Lower lobe of right lung (tissue), 2 donors: ENCODE results near the gene RECK. TPM values are rescaled to one million over a fixed set of nuclear protein-coding genes. Genes with fewer than 3 reads are reported as not detected.

Experiments
- ATAC-seq, 2 donors: fragments of 200-7000 bp; cut with Tn5 transposase; one replicate each; pipeline ENCODE4 v1.9.1; 2020 to 2022; ENCODE audit warnings: mild to moderate bottlenecking in 2 of 2, moderate library complexity in 2 of 2
- DNase-seq: peaks from one replicate; pipeline ENCODE4 v3.0.0-alpha.2; 2020
- H3K27ac ChIP-seq: fragments of 200-600 bp; one replicate; pipeline ENCODE4 v1.8.0; 2022
- H3K27me3 ChIP-seq: fragments of 200-600 bp; one replicate; pipeline ENCODE4 v1.8.0; 2022; ENCODE audit warnings: low read depth
- H3K36me3 ChIP-seq: fragments of 200-600 bp; one replicate; pipeline ENCODE4 v1.8.0; 2022; ENCODE audit warnings: mild to moderate bottlenecking
- H3K4me1 ChIP-seq: fragments of 200-600 bp; one replicate; pipeline ENCODE4 v1.8.0; 2022
- H3K4me3 ChIP-seq: fragments of 200-600 bp; one replicate; pipeline ENCODE4 v1.8.0; 2022; ENCODE audit warnings: mild to moderate bottlenecking
- H3K9me3 ChIP-seq: fragments of 200-600 bp; one replicate; pipeline ENCODE4 v1.8.0; 2022
- intact Hi-C: fragments of 100-400 bp; cut with DNase I; formaldehyde crosslinking; loops from one replicate; pipeline ENCODE4 v1.11.0; 2022
- total RNA-seq: library from RNA; stranded (reverse); fragmentation: NEBNext Ultra II Directional; extraction: Animal tissue kit (Norgen Biotek cat#: 25700); gene quantifications from one replicate; pipeline ENCODE4 v1.2.1, GENCODE V29; 2021
- TF ChIP-seq, protein P1 (sequence below): fragments of 200-600 bp; IDR thresholded peaks from one replicate; pipeline ENCODE4 v1.8.0; 2022; ENCODE audit warnings: antibody characterized with exemption, mild to moderate bottlenecking
- donor health status: DM: no; HTN: yes; CAD: no; lungs with severe emphysema.

Gene RECK
- total RNA-seq, 1 donor from 2014 or later: 15.2 TPM

DNA sequence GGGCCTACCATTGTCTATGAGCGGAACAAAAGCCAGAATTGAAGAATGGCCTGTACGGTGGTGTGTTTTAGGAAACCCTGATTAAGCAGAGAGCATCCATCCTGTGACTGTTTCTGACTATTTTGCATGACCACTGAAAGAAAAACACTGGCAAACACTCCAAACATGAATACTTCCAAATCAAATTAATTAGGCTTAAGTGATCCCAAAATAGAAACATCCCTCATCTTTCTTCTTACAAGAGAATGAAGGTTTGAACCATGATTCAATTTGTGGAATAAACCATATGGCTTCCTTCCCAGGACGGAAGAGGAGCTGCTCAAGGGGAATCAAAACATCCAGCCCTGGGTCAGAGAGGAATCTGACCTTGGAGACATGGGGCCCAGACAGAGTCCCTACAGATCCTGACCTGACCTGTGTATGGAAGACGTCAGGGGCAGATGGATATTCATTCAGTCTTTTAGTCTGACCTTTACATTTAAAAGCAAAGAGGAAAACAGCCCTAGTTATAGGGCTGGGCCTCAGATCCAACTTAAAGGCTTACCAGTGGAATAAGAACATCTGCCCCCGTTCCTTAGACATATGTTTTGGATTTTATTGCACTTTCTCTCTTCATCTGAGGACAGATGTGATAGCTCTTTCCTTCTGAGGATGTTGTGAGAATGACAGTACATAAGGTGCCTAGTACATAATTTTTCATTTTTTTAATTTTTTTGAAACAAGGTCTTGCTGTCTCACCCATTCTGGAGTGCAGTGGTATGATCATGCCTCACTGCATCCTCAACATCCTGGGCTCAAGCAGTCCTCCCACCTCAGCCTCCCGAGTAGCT, 17.6 kb upstream of the RECK start:
- Histone ChIP-seq H3K36me3 (no peaks in the 10 kb centered on the region), H3K27me3 (no peaks in the 10 kb centered on the region), H3K4me1 (peaks cover 4% of the 10 kb centered on the region), H3K9me3 (no peaks in the 10 kb centered on the region), H3K27ac (no peak overlapping the region), H3K4me3 (no peak overlapping the region)
- intact Hi-C loops: no loop called here
- DNase-seq: no peak
- peak in 1 of 2 donors; percentile 42 for ATAC-seq
- TF ChIP-seq, protein P1, sequence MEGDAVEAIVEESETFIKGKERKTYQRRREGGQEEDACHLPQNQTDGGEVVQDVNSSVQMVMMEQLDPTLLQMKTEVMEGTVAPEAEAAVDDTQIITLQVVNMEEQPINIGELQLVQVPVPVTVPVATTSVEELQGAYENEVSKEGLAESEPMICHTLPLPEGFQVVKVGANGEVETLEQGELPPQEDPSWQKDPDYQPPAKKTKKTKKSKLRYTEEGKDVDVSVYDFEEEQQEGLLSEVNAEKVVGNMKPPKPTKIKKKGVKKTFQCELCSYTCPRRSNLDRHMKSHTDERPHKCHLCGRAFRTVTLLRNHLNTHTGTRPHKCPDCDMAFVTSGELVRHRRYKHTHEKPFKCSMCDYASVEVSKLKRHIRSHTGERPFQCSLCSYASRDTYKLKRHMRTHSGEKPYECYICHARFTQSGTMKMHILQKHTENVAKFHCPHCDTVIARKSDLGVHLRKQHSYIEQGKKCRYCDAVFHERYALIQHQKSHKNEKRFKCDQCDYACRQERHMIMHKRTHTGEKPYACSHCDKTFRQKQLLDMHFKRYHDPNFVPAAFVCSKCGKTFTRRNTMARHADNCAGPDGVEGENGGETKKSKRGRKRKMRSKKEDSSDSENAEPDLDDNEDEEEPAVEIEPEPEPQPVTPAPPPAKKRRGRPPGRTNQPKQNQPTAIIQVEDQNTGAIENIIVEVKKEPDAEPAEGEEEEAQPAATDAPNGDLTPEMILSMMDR: no peak

GRCh38 chr9:36021968-36022367, 14.7 kb upstream of the RECK start:
- Histone ChIP-seq H3K27me3 (no peaks in the 10 kb centered on the region), H3K27ac (no peak overlapping the region), H3K36me3 (no peaks in the 10 kb centered on the region), H3K4me3 (no peak overlapping the region), H3K4me1 (peaks cover 4% of the 10 kb centered on the region), H3K9me3 (no peaks in the 10 kb centered on the region)
- no peak for ATAC-seq
- TF ChIP-seq, protein P1: no peak
- no peak for DNase-seq
- intact Hi-C loops: loop anchor here (10.0 kb wide), 1 partner anchor 67 kb away; the partner anchor contains the start of gene OR2S2

DNA sequence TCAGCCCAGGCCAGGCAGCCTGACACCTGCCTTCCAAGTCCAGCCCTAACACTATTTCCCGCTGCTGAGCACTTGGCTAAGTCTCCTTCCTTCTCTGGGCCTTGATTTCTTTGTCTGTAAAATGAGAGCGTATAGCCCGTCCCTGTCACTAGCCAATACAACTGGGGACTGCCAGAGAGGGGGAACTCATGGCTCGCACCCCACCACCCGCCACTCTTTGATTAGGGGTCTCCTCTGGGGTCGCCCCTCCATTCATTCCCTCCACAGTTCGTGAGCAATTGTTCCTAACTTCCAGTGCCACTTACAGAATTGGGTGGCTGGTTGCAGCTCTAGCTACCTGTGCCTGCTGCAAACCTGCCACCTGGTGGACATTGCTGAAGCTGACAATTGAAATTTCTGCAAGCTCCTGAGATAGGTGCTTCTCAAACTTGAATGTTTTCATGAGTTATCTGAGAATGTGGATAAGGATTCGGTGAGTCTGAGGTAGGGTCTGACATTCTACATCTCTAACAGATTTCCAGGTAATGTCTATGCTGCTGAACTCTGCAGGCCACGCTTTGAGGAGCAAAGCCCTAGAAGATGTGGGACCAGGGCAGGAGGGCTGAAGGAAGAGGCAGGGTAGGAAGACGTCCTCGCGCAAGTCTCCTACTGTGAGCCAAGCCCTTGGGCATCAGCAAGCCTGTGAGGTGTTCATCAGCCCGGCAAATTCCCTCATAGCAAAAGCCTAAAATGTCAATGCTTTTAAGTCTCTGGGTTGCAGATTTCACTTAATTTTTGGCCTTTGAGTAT, 13.3 kb upstream of the RECK start:
- H3K4me1 ChIP-seq: peaks cover 4% of the 10 kb centered on the region
- no peaks in the 10 kb centered on the region for H3K9me3 ChIP-seq
- no peaks in the 10 kb centered on the region for H3K36me3 ChIP-seq
- H3K27ac ChIP-seq: no peak overlapping the region
- H3K27me3 ChIP-seq: no peaks in the 10 kb centered on the region
- TF ChIP-seq, protein P1: peak; percentile 76
- DNase-seq (peak; percentile 59), ATAC-seq (peak; percentile 75 to 87)
- no peak overlapping the region for H3K4me3 ChIP-seq
- intact Hi-C loops: loop anchor here (10.0 kb wide), 1 partner anchor 69 kb away; the partner anchor contains the start of gene OR2S2

GRCh38 chr9:36025746-36026145, 11.0 kb upstream of the RECK start:
- Histone ChIP-seq H3K4me3 (no peak overlapping the region), H3K27ac (no peak overlapping the region), H3K27me3 (no peaks in the 10 kb centered on the region), H3K9me3 (no peaks in the 10 kb centered on the region), H3K36me3 (no peaks in the 10 kb centered on the region), H3K4me1 (peaks cover 4% of the 10 kb centered on the region)
- TF ChIP-seq, protein P1: no peak
- no peak for ATAC-seq
- intact Hi-C loops: loop anchor here (10.0 kb wide), 1 partner anchor 71 kb away; the partner anchor contains the start of gene OR2S2
- no peak for DNase-seq

DNA sequence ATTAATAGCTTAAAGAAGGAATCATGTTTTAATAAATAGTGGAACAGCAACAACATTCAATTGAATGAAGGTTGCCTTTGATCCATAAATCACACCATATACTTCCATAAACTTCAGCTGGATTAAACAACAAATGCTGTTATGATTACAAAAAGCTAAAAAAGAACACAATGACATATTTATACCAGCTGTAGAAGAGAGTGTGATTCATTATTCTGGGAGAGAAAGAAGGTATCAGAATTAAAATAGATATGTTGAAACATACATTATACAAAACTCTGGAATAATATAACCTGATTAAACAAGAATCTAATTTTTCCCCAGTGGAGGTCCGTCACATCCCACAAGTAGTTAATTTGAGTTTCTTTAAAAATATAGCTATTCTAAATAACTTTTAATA, 7.5 kb upstream of the RECK start:
- TF ChIP-seq, protein P1: no peak
- intact Hi-C loops: loop anchor here (10.0 kb wide), 1 partner anchor 74 kb away; the partner anchor contains the start of gene OR2S2
- Histone ChIP-seq H3K4me3 (no peak overlapping the region), H3K27me3 (no peaks in the 10 kb centered on the region), H3K27ac (no peak overlapping the region), H3K36me3 (no peaks in the 10 kb centered on the region), H3K9me3 (no peaks in the 10 kb centered on the region), H3K4me1 (no peaks in the 10 kb centered on the region)
- no peak for DNase-seq
- ATAC-seq: no peak
